WTC11 (cell line): Measurements from ENCODE around the gene ARHGEF19.

Experiments used
- ESRRA ChIP-seq: sonication (generic); formaldehyde crosslinking; IDR thresholded peaks from 2 replicates; pipeline ENCODE4 v1.8.1; 2022; ENCODE audit warnings: mild to moderate bottlenecking, missing genetic modification reagents, borderline replicate concordance
- GABPB1 ChIP-seq: sonication (generic); formaldehyde crosslinking; IDR thresholded peaks from 2 replicates; pipeline ENCODE4 v1.8.1; 2023; ENCODE audit warnings: mild to moderate bottlenecking, missing genetic modification reagents
- NFYB ChIP-seq: sonication (generic); formaldehyde crosslinking; conservative IDR thresholded peaks from 2 replicates; pipeline ENCODE4 v1.8.0; 2022; ENCODE audit warnings: low read depth, missing genetic modification reagents
- SP1 ChIP-seq: sonication (generic); formaldehyde crosslinking; conservative IDR thresholded peaks from 2 replicates; pipeline ENCODE4 v1.8.1; 2022; ENCODE audit warnings: missing genetic modification reagents
- ZNF671 ChIP-seq: fragments of 250-450 bp; sonication (Bioruptor Pico); IDR thresholded peaks from 2 replicates; pipeline ENCODE4 v1.8.0; 2021; ENCODE audit warnings: mild to moderate bottlenecking
- TF ChIP-seq, protein P1 (sequence below): sonication (generic); formaldehyde crosslinking; IDR thresholded peaks from 2 replicates; pipeline ENCODE4 v1.8.0; 2022; ENCODE audit warnings: mild to moderate bottlenecking, missing genetic modification reagents

DNA sequence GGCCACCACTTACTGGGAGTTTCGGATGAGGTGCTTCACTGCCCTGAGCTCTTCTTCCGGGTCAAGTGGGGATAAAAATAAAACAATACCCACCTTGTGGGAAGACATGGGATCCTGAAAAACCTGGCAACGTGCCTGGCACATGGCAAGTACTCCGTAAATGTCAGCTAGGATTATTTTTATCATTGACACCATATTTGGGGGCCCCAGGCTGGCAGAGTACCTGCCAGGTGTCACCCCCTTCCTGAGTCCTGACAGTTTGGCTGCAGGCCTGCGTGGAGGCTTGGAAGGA lies 47.4 kb downstream of the ARHGEF19 start:
- no peak for TF ChIP-seq GABPB1 (CRISPR knock-in tag)
- TF ChIP-seq SP1 (CRISPR knock-in tag), result no peak
- TF ChIP-seq ESRRA (CRISPR knock-in tag), result no peak
- TF ChIP-seq, protein P1, sequence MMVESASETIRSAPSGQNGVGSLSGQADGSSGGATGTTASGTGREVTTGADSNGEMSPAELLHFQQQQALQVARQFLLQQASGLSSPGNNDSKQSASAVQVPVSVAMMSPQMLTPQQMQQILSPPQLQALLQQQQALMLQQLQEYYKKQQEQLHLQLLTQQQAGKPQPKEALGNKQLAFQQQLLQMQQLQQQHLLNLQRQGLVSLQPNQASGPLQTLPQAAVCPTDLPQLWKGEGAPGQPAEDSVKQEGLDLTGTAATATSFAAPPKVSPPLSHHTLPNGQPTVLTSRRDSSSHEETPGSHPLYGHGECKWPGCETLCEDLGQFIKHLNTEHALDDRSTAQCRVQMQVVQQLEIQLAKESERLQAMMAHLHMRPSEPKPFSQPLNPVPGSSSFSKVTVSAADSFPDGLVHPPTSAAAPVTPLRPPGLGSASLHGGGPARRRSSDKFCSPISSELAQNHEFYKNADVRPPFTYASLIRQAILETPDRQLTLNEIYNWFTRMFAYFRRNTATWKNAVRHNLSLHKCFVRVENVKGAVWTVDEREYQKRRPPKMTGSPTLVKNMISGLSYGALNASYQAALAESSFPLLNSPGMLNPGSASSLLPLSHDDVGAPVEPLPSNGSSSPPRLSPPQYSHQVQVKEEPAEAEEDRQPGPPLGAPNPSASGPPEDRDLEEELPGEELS (CRISPR knock-in tag), result no peak
- no peak for TF ChIP-seq ZNF671 (CRISPR knock-in tag)
- TF ChIP-seq NFYB, result no peak
